ENCODE data around the gene NDUFS4.

- TF ChIP-seq MXI1 (IDR thresholded peaks at IDR 0.05; ENCODE audit: low read depth, low read length) (no peak), RCOR1 (IDR thresholded peaks at IDR 0.05; ENCODE audit: low read length) (no peak), TEAD4 (IDR thresholded peaks at IDR 0.05; ENCODE audit: borderline replicate concordance, insufficient read depth) (no peak), NRF1 (IDR thresholded peaks at IDR 0.05; ENCODE audit: low read depth, low read length) (no peak), SIN3A (IDR thresholded peaks at IDR 0.05; ENCODE audit: borderline replicate concordance, low read depth, low read length) (no peak), CTCF (IDR thresholded peaks at IDR 0.05) (no peak), CHD2 (IDR thresholded peaks at IDR 0.05; ENCODE audit: low read length, partially characterized antibody) (no peak), FOSL2 (IDR thresholded peaks at IDR 0.05; ENCODE audit: borderline replicate concordance, low read depth) (no peak), REST (IDR thresholded peaks at IDR 0.05; ENCODE audit: low read depth, low read length) (no peak), MEF2A (IDR thresholded peaks at IDR 0.05; ENCODE audit: borderline replicate concordance, low read depth) (no peak), POLR2AphosphoS5 (IDR thresholded peaks at IDR 0.05; ENCODE audit: low read depth, low read length) (no peak), MAX (IDR thresholded peaks at IDR 0.05; ENCODE audit: low read depth) (no peak), ZBTB33 (IDR thresholded peaks at IDR 0.05; ENCODE audit: borderline replicate concordance, low read depth) (no peak)
Observed at GRCh38 chr5:53674121-53674520, 113.7 kb downstream of the NDUFS4 start.
